ENCODE results near the gene FAM3B.

The FAM3B gene

DNA sequence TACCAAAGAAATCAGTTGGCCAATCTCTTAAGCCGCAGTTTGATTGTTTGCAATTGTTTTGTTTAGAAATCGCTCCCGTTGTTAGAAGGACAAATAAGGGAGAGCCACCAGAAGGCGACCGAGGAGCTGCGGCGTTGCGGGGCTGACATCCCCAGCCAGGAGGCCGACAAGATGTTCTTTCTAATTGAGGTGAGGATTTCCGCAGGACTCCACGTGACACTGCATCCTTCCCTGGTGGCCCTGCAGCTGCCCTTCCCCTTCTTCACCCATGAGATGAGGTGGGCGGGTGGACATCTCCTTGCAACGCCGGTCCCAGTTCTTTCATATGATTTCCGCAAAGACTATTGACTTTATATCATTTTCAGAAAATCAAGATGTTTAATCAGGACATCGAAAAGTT lies 82.2 kb downstream of the FAM3B start:
- DNase-seq: no peak

DNA sequence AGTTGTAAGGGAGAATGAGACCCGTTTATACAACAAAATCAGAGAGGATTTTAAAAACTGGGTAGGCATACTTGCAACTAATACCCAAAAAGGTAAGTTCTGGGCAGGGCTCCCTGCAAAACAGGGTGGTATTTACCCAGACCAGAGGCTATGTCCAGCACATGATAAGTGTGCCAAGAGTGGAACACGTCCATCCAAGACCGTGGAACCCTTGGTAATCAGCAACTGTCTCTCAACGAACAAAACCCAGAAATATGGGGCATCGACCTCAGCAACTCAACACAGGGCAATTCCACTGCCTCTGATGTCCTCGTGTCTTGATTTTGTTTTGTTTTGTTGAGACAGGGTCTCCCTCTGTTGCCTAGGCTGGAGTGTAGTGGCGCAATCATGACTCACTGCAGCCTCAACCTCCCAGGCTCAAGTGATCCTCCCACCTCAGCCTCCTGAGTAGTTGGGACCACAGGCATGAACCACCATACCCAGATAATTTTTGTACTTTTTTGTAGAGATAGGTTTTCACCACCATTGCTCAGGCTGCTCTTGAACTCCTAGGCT lies 82.7 kb downstream of the FAM3B start:
- DNase-seq: no peak

DNA sequence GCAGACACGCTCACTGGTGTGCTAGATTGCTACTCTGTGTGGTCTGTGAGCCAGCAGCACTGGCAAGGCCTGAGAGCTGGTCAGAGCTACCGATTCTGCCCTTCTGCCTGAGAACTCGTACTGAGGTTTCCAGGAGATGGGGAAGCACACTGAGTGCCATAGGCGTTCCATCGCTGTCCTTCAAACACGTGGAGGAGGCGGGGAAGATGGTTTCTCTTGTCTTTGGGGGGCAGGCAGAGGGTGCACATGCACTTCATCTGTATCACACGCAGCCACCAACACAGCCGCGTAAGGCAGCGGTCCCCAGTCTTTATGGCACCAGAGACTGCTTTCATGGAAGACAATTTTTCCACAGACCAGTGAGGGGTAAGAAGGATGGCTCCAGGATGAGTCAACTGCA lies 85.6 kb downstream of the FAM3B start:
- no peak for DNase-seq

DNA sequence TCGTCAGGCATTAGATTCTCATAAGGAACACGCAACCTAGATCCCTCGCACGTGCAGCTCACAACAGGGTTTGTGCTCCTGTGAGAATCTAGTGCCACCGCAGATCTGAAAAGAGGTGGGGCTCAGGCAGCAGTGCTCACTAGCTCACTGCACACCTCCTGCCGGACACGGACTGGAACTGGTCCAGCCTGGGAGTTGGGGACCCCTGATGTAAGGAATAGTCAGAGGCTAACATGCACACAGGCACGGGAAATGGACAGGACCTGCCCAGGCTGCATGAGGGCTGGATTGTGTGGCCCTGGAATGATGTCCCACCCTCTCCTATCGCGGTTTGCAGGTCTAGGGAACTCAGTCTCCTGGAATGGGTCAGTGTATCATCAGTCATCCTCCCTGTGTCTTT lies 86.2 kb downstream of the FAM3B start:
- DNase-seq: no peak

DNA sequence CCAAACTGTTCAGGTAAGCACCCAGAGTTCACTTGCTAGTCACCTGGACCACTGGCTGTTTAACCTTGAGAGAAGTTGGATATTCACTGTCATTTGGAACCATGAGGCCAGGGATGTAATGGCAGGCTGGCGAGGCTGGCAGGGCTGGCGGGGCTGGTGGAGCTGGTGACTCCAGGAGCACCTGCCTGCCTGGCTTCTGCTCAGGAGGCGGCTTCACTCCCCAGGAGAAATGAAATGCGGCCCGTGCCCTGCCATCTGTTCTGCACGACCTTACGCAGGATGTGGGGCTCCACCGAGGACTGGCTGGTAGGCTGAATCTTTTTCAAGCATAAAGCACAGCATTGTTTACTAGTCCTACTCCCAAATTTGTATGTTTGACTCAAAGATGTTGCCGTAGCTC lies 86.7 kb downstream of the FAM3B start:
- no peak for DNase-seq

DNA sequence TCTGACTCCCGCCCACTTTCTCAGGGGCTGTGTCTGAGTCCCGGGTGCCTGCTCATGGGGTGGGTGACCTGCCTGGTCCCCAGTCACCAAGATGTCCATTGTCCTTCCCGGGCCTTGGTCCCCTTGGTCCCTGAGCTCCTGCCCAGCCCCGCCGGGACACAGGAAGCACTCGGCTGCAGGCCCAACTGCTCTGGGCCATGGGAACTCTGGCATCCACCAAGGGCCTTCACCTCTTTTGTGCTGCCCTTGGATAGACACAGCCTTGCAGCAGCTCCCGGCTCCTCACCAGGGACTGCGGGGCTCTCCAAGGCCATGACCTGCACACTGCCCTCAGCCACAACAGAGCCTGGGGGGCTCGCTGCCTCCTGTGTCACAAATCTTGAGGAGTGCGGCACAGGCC lies 87.4 kb downstream of the FAM3B start:
- no peak for DNase-seq

DNA sequence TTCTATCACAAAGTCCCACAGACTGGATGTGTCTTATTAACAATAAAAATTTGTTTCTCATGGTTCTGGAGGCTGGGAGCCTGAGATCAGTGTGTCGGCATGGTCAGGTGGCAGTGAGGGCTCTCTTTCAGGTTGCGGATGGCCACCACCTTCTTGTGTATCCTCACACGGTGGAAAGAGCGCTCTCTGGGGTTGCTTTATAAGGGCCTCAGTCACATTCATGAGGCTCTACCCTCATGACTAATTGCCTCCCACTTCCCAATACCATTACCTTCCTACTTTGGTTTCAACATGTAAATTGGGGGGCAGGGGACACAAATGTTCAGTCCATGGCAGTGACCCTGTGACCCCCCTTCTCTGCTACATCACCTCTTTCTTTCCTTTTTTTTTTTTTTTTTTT lies 88.7 kb downstream of the FAM3B start:
- no peak for DNase-seq

DNA sequence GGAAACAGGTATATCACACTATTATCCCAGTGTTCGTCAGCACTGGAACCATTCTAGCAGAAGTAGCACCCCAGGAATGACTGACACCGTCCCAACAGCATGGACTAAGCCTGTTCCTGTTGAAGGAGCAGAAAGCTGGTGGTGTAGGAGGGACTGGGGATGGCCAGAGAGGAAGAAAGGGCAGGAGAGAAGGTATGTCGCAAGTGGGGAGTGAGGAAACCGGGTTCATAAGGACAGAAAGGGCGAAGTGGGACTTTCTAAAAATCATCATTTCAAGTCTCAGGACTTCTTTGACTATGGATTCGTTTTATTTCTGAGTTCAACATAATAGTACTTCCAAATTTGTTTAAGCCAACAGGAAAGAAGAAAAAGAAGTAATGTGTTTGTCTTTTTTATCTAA lies 89.7 kb downstream of the FAM3B start:
- no peak for DNase-seq
